HG02759 (cell line): ENCODE measurements around the gene CHST8.

Experiments used
- ATAC-seq: cut with Tn5 transposase; IDR thresholded peaks from one replicate; pipeline ENCODE4 v1.9.1; 2021; ENCODE audit warnings: mild to moderate bottlenecking, moderate library complexity; ENCODE audit not compliant: unreplicated experiment

Gene CHST8

DNA sequence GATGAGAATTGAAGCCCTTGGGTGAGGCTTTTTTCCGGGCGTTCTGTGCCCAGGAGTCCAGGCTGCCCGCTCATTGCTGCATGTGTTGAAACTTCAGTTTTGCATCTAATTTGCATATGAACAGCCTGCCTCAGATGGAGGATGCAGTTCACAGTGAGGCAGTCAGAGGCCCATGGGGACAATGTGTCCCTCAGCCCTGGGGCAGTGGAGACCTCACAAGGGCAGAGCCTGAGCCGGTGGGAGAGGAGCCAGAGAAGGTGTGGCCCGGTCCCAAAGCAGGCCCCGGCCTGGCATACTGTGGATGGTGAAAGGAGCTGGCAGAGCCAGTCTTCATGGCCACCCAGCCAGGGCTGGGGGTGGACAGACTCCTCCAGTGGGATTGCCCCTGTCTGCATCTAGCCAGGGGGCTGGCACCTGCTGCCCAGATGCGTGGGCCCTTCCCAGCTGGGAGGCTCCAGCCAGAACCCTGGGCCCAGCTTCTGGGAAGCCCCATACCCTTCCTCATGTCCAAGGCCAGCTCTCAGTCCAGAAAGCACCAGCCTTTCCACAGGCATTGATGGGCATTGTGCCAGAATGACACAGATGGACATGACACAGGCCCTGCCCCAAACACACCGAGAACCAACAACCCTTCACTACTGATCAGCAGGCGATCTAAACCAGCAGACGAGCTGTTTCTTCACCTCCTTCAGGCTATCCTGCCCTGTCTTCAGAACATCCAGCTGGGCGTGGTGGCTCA lies 142.0 kb downstream of the CHST8 start:
- ATAC-seq: no peak

DNA sequence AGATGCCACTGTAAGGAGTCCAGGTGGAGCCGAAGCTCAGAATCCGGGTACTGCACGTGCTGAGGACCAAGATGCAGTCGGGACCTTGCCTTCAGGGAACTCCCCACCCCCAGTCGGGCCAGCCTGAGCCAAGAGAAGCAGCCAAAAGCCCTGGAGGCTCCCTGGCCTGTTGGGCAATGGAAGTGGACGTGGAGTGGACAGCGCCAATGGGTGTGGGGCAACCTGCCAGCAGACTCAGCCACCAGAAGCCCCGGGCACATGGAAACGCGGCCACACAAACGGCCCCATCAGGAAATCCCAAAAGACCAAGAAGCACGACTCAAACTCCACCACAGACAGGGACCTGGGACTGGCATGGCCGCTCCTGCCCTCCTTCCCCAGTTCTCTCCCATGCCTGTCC lies 144.9 kb downstream of the CHST8 start:
- ATAC-seq: no peak

DNA sequence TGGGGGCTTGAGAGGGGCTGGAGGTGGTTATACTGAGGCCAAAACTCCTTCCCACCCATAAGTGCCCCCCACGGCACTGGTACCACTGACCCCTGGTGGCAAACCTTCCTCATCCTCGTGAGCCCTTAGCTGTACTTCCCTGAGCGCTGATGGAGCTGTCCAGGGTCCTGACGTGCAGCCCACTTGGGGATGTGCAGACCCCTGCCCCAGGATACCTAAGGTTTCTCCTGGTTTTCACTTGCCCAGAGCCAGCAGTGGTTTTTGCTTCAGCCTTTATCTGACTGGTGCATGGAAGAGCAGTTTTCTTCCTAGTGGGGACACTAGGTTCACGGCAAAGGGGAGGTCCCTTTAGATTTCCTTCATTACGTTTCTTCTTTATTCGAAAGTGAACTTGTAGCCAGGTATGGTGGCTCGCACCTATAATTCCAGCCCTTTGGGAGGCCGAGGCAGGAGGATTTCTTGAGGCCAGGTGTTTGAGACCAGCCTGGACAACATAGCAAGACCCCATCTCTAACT lies 146.2 kb downstream of the CHST8 start:
- no peak for ATAC-seq

DNA sequence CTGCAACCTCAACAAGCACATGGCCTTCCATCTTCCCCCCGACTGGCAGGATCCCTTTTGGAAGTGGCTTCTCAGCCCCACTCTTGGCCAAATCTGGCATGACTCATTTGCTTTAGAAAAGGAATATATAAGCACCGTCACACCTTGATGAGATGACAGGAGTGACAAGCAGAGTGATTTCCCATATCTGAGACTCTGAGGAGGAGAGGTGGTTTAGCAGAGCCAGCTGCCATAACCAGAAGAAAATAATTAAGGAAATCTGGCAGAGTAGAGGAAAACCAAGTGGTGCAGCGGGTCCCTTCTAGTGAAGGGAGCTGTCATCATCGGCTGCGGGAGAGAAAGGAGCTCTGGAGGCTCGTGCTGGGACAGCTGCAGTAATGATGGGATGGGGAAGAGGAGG lies 147.5 kb downstream of the CHST8 start:
- ATAC-seq: no peak

DNA sequence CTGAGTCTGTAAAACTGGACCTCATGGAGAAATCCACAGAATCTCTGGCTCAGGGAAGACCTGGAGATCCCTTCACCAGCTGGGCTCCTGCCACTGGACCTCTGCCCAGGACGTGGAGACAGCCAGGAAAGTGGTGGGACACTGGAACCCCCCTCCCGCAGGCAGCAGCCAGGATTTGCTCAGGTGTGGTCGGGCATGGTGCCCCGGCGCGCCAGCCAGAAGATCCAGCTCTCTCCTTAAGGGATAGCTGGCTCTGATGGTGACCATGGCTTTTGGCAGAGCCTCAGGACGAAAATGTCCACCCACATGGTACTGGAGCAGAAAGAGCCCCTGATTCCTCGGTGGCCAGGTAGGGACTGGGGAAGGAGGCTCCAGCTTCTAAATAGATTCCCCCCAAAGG lies 148.4 kb downstream of the CHST8 start:
- ATAC-seq: no peak

DNA sequence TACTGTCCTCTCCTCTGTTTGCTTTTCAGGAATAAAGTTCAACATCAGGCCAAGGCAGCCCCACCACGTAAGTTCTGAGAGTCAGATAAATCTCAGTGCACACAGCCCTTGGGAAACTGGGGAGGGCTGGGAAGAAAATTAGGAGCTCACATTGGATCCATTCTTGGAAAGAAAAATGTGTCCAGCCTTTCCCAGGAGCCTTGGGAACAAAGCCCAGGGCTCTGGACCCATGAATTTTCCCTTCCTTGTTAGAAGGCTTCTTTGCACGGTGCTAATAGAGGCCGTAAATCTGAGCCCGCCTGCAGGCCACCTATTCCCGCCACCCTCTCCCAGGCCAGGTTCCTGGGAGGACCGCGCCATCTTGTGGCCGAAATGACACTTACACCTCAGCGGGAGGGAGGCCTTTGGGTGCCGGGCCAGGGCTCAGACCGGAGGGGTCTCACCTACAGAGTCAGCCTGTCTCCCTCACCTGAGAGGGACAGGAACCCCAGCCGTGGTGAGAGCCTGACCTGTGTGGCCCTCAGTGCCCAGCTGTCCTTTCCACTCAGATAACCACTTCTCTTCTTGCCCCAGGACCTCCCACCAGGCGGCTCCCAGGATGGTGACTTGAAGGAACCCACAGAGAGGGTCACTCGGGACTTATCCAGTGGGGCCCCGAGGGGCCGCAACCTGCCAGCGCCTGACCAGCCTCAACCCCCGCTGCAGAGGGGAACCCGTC lies 149.8 kb downstream of the CHST8 start:
- no peak for ATAC-seq

DNA sequence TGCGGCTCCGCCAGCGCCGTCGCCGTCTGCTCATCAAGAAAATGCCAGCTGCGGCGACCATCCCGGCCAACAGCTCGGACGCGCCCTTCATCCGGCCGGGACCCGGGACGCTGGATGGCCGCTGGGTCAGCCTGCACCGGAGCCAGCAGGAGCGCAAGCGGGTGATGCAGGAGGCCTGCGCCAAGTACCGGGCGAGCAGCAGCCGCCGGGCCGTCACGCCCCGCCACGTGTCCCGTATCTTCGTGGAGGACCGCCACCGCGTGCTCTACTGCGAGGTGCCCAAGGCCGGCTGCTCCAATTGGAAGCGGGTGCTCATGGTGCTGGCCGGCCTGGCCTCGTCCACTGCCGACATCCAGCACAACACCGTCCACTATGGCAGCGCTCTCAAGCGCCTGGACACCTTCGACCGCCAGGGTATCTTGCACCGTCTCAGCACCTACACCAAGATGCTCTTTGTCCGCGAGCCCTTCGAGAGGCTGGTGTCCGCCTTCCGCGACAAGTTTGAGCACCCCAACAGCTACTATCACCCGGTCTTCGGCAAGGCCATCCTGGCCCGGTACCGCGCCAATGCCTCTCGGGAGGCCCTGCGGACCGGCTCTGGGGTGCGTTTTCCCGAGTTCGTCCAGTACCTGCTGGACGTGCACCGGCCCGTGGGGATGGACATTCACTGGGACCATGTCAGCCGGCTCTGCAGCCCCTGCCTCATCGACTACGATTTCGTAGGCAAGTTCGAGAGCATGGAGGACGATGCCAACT lies 150.5 kb downstream of the CHST8 start:
- no peak for ATAC-seq

DNA sequence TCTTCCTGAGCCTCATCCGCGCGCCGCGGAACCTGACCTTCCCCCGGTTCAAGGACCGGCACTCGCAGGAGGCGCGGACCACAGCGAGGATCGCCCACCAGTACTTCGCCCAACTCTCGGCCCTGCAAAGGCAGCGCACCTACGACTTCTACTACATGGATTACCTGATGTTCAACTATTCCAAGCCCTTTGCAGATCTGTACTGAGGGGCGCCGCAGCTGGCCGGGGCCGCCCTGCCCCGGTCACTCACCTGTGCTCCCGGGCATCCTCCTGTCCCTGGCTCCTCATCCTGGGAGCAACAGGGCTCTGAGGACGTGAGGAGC lies 151.1 kb downstream of the CHST8 start:
- ATAC-seq: no peak

DNA sequence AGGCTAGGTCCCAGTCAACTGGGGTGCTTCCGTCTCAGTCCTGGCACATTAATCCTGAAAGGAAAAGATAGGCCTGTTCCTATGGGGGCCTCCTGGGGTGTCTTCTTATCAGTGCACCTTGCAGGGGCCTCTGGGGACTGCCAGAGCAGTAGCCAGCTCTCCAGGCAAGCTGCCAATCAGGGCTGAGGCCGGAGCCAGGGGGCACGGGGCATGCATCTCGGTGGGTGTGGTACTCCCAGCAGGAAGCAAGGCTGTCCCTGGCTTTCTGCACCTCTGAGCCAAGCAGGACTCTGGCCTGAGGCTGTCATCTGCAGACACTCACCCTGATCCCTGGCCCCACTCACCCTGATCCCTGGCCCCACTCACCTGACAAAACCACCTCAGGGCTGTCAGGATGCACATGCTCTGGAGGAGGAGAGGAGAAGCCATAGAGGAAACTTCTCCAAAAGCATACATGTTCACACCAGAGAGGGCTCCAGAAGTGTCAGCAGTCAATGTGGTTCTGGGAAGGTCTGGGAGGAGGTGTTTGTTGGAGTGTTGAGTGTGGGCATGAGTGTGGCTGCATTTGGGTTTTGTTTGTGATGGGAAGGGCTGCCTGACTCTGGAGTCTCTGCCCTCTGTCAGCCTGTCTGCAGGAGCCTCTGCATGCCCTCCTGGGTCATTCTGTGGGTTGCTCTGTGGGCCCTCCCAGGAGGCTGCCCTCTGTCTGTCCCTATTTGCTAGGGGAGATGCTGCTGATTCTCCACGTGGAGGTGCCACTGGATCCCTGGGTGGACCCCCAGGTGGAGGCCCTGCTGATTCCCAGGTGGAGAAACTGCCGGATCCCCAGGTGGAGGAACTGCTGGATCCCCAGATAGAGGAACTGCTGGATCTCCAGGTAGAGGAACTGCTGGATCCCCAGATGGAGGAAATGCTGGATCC lies 152.2 kb downstream of the CHST8 start:
- ATAC-seq: no peak

DNA sequence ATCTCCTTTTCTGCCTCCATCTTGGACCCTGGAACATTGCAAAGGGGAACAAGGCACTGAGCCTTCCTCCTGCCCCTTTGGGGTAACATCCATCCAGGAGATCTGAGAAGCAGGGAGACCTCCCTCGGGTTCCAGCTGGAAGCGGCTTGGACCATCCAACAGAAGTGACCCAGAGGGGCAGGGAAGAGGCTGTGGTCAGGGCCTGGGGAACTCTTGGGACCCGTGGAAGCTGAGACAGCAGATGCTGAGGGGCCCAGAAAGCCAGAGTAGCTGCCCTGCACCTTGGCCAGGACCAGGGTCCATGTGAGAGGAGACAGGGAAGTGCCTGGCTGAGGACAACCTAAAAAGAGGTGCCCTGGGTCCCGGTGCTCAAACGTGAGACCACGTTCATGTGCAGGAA lies 153.0 kb downstream of the CHST8 start:
- ATAC-seq: no peak

DNA sequence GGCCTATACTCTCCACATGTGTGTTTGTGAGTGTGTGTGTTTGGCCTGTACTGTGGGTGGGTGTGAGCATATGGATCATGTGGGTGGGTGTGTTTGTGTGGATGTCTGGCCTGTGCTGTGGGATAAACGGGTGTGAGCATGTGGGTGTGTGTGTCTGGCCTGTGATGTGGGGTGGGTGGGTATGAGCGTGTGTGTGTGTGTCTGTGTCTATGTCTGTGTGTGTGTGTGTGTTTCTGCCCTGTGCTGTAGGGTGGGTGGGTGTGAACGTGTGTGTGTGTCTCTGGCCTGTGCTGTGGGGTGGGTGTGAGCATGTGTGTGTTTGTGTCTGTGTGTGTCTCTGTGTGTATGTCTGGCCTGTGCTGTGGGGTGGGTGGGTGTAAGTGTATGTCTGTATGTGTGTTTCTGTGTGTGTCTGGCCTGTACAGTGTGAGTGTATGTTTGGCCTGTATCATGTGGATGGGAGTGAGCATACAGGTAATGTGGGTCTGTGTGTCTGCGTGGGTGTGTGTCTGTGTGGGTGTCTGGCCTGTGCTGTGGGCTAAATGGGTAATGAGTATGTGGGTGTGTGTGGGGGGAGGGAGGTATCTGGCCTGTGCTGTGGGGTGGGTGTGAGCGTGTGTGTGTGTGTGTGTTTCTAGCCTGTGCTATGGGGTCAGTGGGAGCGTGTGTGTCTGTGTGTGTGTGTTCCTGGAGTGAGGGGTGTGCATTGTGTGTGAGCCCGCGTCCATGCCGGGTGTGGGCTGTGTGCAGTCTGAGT lies 154.2 kb downstream of the CHST8 start:
- ATAC-seq: no peak

DNA sequence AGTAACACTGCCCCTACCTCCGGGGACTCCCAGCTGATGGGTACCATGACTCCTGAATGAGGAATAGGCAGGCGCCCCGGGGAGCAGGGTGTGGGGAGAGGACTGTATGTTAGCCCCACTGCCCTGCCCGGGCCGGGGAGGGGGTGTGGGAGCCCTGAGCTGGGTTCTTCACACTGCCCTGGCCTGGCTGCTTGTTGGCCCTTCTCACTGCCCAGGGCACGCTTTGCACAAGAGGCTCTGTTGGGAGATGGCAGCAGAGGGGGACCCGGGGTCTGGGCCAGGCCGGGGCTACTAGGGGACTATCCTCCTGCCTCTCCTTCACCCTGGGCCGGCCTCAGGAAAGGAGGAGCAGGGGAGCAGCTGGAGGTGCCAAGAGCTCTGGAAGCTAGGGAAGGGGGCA lies 155.6 kb downstream of the CHST8 start:
- ATAC-seq: no peak

DNA sequence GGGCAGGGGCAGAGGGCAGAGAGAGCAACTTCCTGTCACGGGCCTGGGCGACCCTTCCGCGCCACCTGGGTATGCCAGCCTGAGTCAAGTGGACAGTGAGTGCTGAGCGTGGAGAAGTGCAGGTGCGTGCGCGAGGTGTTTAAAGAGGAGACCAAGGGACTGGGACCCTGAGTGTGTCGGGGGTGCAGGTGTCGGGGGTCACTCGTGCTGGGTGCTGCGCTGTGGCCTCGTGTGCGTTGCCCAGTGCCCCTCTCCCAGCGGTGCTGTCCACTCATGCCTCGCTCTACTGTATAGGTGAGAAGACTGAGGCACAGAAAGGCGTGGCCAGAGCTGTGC lies 156.0 kb downstream of the CHST8 start:
- no peak for ATAC-seq

DNA sequence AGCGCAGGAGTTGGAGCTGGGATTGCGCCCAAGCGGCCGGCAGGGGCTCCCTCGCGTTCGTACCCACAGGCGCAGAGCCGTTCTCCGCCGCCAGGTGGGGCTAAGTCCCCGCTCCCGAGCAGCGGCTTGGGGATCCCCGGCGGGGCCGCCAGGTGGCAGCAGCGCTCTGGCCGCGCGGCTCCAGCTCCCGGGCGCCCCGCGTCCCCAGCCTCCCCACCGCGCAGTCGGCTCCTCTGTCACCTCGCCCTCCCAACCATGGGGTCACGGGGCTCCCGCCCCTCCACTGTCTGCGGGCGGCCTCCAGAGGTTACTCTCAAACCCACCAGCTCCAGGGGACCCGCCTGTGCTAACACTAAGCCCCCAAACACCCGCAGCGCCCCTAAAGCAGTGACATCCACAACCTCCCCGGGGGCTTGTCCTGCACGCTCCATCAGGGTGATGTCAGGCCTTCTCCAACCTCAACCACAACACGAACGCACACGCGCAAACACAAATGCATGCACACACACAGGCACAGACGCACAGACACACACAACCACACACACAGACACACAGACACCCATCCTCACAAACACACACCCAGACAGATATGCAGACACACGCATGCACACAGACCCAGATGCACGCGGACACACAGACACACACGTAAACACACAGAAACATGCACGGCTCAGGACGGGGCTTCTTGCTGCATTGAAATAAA lies 156.5 kb downstream of the CHST8 start:
- ATAC-seq: peak; percentile 88

DNA sequence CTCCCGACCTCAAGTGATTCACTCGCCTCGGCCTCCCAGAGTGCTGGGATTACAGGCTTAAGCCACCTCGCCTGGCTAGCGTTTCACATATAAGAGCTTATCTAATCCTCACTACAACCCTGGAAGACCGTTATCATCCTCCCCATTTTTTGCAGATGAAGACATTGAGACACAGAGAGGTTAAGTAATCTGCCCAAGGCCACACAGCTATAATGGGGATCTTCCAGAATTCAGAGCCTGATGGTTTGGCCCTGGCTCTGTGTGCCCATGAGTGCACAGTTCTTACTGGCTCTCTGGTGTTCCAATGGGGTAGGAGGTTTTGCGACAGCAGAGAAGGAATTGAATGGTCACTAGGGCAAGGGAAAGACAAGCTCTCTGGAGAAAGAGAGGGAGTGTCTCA lies 158.1 kb downstream of the CHST8 start:
- ATAC-seq: no peak

DNA sequence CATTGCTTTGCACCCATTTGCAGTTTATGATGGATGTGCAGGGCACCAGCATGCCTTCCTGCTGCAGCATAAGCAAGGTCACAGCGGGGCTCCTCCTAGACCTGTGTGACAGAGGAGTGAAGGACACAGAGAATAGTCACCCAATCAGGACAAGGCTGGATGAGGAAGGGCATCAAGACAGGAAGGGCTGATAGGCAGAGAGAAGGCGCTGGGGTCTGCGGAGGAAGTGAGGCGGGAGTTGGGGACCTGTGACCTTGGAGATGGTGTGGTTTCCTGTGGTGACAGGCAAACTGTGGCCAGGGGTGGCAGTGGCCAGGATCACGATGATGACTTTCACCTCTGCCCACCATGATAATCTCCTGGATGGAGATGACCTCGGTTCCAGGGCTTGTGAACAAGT lies 158.5 kb downstream of the CHST8 start:
- ATAC-seq: no peak

DNA sequence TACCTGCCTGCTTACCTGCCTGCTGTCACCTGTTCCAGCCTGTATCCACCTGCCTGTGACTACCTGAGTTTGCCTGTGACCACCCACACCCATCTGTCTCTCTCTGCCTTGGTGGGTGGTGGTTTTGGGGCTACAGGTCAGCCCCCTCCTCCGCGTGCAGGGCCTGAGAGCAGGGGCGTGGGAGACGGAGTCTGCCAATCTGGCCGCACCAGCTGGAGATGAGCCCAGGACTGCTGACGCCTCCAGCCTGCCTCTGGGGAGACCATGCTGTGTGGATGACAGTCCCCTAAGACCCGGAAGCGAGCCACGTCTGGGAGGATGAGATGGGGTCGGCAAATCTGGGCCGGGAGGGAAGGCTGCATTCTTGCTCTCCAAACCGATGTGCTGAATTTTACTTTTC lies 159.0 kb downstream of the CHST8 start:
- ATAC-seq: no peak

DNA sequence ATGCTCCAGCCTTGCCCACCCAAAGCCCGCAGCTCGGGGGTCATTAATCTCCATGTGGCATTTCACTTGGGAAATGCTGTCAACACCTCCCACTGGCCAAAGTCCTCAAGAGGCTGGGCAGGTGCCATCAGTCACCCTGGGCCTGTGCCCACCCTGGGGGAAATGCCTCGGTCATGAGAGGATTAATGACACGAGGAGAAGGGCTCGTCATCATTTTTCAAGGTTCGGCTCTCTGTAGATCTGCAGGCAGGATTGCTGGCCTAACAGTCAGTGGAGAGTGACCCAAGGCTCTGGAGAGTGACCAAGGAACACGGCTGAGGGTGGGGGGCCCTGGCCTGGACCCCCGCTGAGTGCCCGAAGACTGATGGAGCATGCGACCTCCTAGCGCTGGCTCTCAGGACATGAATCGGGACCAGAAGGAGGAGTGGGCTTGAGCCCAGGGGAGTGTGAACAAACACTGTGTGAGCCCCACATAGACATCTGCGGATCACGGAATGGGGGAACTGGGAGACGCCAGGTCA lies 159.7 kb downstream of the CHST8 start:
- no peak for ATAC-seq

DNA sequence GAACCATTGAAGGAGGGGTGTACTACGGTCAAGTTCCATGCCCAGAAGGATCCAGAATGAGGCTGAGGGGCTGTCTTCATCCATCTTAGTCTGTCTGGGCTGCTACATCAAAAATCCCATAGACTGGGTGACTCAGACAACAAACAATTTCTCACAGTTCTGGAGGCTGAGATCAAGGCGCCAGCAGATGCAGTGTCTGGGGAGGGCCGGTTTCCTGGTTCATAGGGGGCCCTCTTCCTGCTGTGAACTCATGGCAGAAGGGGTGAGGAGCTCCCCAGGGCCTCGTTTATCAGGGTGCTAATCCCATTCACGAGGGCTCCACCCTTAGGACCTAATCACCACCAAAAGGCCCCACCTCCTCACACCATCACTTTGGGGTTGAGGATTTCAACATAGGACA lies 160.2 kb downstream of the CHST8 start:
- no peak for ATAC-seq
